OCI-LY7 (cell line): Measurements from ENCODE around the gene ESD. TPM values are rescaled to one million over a fixed set of nuclear protein-coding genes. Genes with fewer than 3 reads are reported as not detected.
"Not testable (repeated sequence)": the region's sequence is repeated elsewhere in the genome, so short reads cannot be mapped to it uniquely, and the experiment has no call there.

Experiments used
- BruUV-seq: library from RNA; stranded (reverse); fragments of 400-500 nt; replicated peaks from 2 replicates; lab custom pipeline; 2021; lab: Mats Ljungman, UMichigan
- CTCF ChIA-PET: fragments of 300-600 bp; sonication (Branson Sonifier 250); formaldehyde crosslinking; loops from one replicate; lab custom pipeline; 2022; ENCODE audit warnings: antibody characterized with exemption; ENCODE audit not compliant: unreplicated experiment; lab: Charles Lee
- POLR2A ChIA-PET: fragments of 300-600 bp; sonication (Branson Sonifier 250); formaldehyde crosslinking; loops from one replicate; lab custom pipeline; 2022; ENCODE audit warnings: antibody characterized with exemption; lab: Charles Lee
- DNase-seq: peaks from one replicate; pipeline ENCODE4 v3.0.0-alpha.2; 2015; ENCODE audit warnings: low spot score
- H2AFZ ChIP-seq: fragments of 200-600 bp; sonication (generic), shearing (Covaris generic); 2 replicates; pipeline ENCODE4 v1.6.1; 2014; ENCODE audit warnings: mild to moderate bottlenecking, antibody characterized with exemption, low read length, moderate library complexity
- H3K27ac ChIP-seq: fragments of 200-600 bp; sonication (generic); 2 replicates; pipeline ENCODE4 v1.5.1; 2014; ENCODE audit warnings: mixed run types, low read depth, mild to moderate bottlenecking, moderate library complexity, low read length, inconsistent platforms; ENCODE audit not compliant: poor library complexity, severe bottlenecking
- H3K36me3 ChIP-seq: fragments of 200-600 bp; sonication (generic); 2 replicates; pipeline ENCODE4 v1.6.1; 2014; ENCODE audit warnings: mild to moderate bottlenecking, antibody characterized with exemption, low read length, moderate library complexity, mixed read lengths; ENCODE audit not compliant: insufficient read depth
- H3K4me1 ChIP-seq: fragments of 200-600 bp; sonication (generic); 2 replicates; pipeline ENCODE4 v1.5.1; 2014; ENCODE audit warnings: mild to moderate bottlenecking, low read length; ENCODE audit not compliant: insufficient read depth, poor library complexity, severe bottlenecking
- H3K4me2 ChIP-seq: fragments of 200-600 bp; sonication (generic); 2 replicates; pipeline ENCODE4 v1.6.1; 2014; ENCODE audit warnings: mild to moderate bottlenecking, low read length
- H3K4me3 ChIP-seq: fragments of 200-600 bp; sonication (generic); 2 replicates; pipeline ENCODE4 v1.5.1; 2014; ENCODE audit warnings: mild to moderate bottlenecking, low read depth, low read length; ENCODE audit not compliant: poor library complexity, severe bottlenecking
- H3K79me2 ChIP-seq: fragments of 200-600 bp; sonication (generic); 2 replicates; pipeline ENCODE4 v1.6.1; 2016; ENCODE audit warnings: low read depth, mild to moderate bottlenecking, low read length, moderate library complexity, mixed read lengths; ENCODE audit not compliant: insufficient read depth
- H3K9me2 ChIP-seq: fragments of 200-600 bp; sonication (generic); 2 replicates; pipeline ENCODE4 v1.6.1; 2016; ENCODE audit warnings: mild to moderate bottlenecking, low read length, mixed read lengths; ENCODE audit not compliant: insufficient read depth
- H3K9me3 ChIP-seq: fragments of 200-600 bp; sonication (generic); 2 replicates; pipeline ENCODE4 v1.6.1; 2014; ENCODE audit warnings: mild to moderate bottlenecking, mixed run types, low read length, mixed read lengths
- H4K20me1 ChIP-seq: fragments of 200-600 bp; sonication (generic); 2 replicates; pipeline ENCODE4 v1.6.1; 2014; ENCODE audit warnings: mild to moderate bottlenecking, antibody characterized with exemption, low read length, moderate library complexity, mixed read lengths; ENCODE audit not compliant: insufficient read depth
- EZH2phosphoT487 ChIP-seq: fragments of 200-600 bp; sonication (generic); IDR thresholded peaks from 2 replicates; pipeline ENCODE4 v1.6.1; 2018; ENCODE audit warnings: low read depth, borderline replicate concordance, mild to moderate bottlenecking, mixed run types, antibody characterized with exemption, low read length, moderate library complexity, mixed read lengths
- intact Hi-C: fragments of 100-400 bp; cut with micrococcal nuclease; formaldehyde crosslinking; loops from one replicate; pipeline ENCODE4 v1.10.0; 2022; ENCODE audit not compliant: unreplicated experiment
- total RNA-seq, 2 experiments: library from RNA; depleted of rRNA in 1 of 2; stranded (reverse); fragments of >200 nt in 1 of 2; shearing (Covaris generic) in 1 of 2; gene quantifications; 2 replicates each; pipeline ENCODE4 v1.2.3, GENCODE V29; 2014 to 2022
- TF ChIP-seq, protein P1 (sequence below): fragments of 200-600 bp; sonication (generic); conservative IDR thresholded peaks from 2 replicates; pipeline ENCODE4 v1.5.1; 2014; ENCODE audit warnings: mild to moderate bottlenecking, antibody characterized with exemption, low read length, moderate library complexity, mixed read lengths

Gene ESD
- total RNA-seq, 2 experiments from 2014 or later = 41.6 to 48.0 TPM

DNA sequence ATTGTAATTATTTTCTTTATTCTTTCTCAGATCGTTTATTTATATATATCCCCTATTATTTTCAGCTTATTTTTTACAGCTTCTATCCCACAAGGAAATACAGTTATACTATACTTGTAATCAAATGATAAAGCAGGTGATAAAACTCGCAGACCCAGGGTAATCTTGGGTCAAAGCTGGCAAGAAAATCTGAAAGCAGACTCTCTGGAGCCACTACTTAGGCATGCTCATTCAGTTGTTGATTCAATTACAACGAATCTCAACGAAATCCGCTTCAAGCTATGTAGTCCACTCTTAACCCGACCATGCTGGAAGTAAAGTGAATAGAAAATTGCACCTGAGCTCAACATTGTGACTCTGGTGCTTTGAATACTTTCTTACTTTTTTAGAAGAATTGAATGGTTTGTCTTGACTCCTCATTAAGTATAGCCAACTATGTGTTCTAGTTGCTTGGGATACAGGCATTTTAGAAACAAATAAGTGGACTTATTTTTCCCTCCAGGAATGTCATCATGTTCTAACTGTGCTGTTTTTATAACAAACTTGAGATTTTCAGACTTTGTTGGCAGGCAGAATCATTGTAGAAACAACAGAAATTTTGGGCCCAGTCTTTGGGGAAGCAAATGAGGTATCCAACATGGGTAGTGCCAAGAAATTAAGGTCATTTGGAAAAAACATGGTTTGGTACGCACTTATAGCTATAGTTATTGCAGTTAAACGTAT, 21.4 kb downstream of the ESD start:
- no peaks in the 10 kb centered on the region for H3K9me3 ChIP-seq
- H2AFZ ChIP-seq = no peak overlapping the region
- no peaks in the 10 kb centered on the region for H3K4me1 ChIP-seq
- peaks cover 52% of the 10 kb centered on the region for H3K36me3 ChIP-seq
- no peak for DNase-seq
- intact Hi-C loops = no loop called here
- CTCF ChIA-PET = no interaction called here
- TF ChIP-seq EZH2phosphoT487 = no peak
- POLR2A ChIA-PET = interaction anchor here (1.2 to 2.2 kb wide), 3 partner anchors 9 to 11 kb away, joined by 3 to 6 read pairs (median 3); no protein-coding TSS in a partner anchor
- H3K27ac ChIP-seq = no peak overlapping the region
- no TSS peak for BruUV-seq
- no peaks in the 10 kb centered on the region for H3K79me2 ChIP-seq
- no peak overlapping the region for H3K4me3 ChIP-seq
- H4K20me1 ChIP-seq = no peaks in the 10 kb centered on the region
- no peak overlapping the region for H3K4me2 ChIP-seq
- H3K9me2 ChIP-seq = no peaks in the 10 kb centered on the region

DNA sequence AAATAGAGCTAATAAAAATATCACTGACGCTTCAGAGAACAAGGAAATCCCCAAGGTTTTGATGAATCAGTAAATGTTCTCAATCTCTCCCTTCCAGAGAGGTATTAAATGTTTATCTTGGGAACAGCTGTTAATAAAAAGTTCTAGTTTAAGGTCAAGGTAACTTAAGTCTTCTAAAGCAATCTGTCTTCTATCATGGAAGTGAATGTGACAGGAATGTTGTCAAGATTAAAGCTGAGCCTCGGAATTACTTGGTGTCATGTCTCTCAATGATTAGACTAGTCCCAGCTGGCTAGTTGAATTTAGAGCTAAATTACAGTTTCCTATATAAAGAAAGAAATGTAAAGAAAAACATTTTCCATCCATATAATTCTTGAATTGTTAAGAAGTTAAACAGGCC, 23.4 kb downstream of the ESD start:
- Histone ChIP-seq H2AFZ (no peak overlapping the region), H3K9me2 (no peaks in the 10 kb centered on the region), H3K4me1 (no peaks in the 10 kb centered on the region), H3K36me3 (peaks cover 38% of the 10 kb centered on the region), H3K9me3 (no peaks in the 10 kb centered on the region), H3K79me2 (no peaks in the 10 kb centered on the region), H3K4me2 (no peak overlapping the region), H3K27ac (no peak overlapping the region), H3K4me3 (no peak overlapping the region), H4K20me1 (no peaks in the 10 kb centered on the region)
- ChIA-PET CTCF (no interaction called here), POLR2A (no interaction called here)
- no peak for TF ChIP-seq EZH2phosphoT487
- TF ChIP-seq, protein P1, sequence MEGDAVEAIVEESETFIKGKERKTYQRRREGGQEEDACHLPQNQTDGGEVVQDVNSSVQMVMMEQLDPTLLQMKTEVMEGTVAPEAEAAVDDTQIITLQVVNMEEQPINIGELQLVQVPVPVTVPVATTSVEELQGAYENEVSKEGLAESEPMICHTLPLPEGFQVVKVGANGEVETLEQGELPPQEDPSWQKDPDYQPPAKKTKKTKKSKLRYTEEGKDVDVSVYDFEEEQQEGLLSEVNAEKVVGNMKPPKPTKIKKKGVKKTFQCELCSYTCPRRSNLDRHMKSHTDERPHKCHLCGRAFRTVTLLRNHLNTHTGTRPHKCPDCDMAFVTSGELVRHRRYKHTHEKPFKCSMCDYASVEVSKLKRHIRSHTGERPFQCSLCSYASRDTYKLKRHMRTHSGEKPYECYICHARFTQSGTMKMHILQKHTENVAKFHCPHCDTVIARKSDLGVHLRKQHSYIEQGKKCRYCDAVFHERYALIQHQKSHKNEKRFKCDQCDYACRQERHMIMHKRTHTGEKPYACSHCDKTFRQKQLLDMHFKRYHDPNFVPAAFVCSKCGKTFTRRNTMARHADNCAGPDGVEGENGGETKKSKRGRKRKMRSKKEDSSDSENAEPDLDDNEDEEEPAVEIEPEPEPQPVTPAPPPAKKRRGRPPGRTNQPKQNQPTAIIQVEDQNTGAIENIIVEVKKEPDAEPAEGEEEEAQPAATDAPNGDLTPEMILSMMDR = no peak
- no TSS peak for BruUV-seq
- intact Hi-C loops = no loop called here
- no peak for DNase-seq

GRCh38 chr13:46771693-46772092, 25.3 kb downstream of the ESD start:
- Histone ChIP-seq H2AFZ (no peak overlapping the region), H3K79me2 (no peaks in the 10 kb centered on the region), H4K20me1 (no peaks in the 10 kb centered on the region), H3K4me1 (no peaks in the 10 kb centered on the region), H3K27ac (no peak overlapping the region), H3K9me3 (no peaks in the 10 kb centered on the region), H3K4me3 (no peak overlapping the region), H3K4me2 (no peak overlapping the region), H3K9me2 (no peaks in the 10 kb centered on the region), H3K36me3 (peaks cover 21% of the 10 kb centered on the region)
- BruUV-seq = no TSS peak
- no peak for DNase-seq
- ChIA-PET CTCF (no interaction called here), POLR2A (interaction anchor here (1.1 kb wide), 1 partner anchor 216 kb away, joined by 4 read pairs; no protein-coding TSS in a partner anchor)
- TF ChIP-seq, protein P1 = no peak
- no peak for TF ChIP-seq EZH2phosphoT487
- intact Hi-C loops = no loop called here

GRCh38 chr13:46769925-46770324, 27.0 kb downstream of the ESD start:
- H3K9me2 ChIP-seq, H3K4me1 ChIP-seq, H3K27ac ChIP-seq, DNase-seq, H4K20me1 ChIP-seq, CTCF ChIA-PET, H3K4me3 ChIP-seq, H2AFZ ChIP-seq, BruUV-seq, H3K79me2 ChIP-seq, H3K36me3 ChIP-seq, H3K9me3 ChIP-seq, H3K4me2 ChIP-seq, intact Hi-C loops: not testable (repeated sequence)
- POLR2A ChIA-PET = interaction anchor here (0.5 kb wide), 1 partner anchor 276 kb away, joined by 3 read pairs; no protein-coding TSS in a partner anchor
